H1 (cell line): ENCODE data around the gene NDUFAF3. TPM values are rescaled to one million over a fixed set of nuclear protein-coding genes. Genes with fewer than 3 reads are reported as not detected.

ENCODE experiments used
- CTCF ChIA-PET: fragments of 300-600 bp; sonication (Branson Sonifier 250); formaldehyde crosslinking; loops from one replicate; lab custom pipeline; 2021; ENCODE audit not compliant: partially characterized antibody; lab: Charles Lee
- POLR2A ChIA-PET: fragments of 300-600 bp; sonication (Branson Sonifier 250); formaldehyde crosslinking; loops from one replicate; lab custom pipeline; 2021; ENCODE audit warnings: inconsistent platforms; ENCODE audit not compliant: partially characterized antibody; lab: Charles Lee
- DNase-seq, 2 experiments: peaks; one replicate each; pipeline versions ENCODE4 v3.0.0 to v3.0.0-alpha.2; 2010 to 2022; ENCODE audit warnings: low spot score in 2 of 2, low read depth in 1 of 2, mixed read lengths in 1 of 2
- FAIRE-seq: peaks from 2 replicates; lab custom pipeline; 2011; peaks lifted over from hg19 to GRCh38; lab: Jason Lieb, UNC
- H2AFZ ChIP-seq: 2 replicates; pipeline ENCODE4 v1.8.1; 2012; ENCODE audit warnings: low read length, inconsistent platforms
- H2AK5ac ChIP-seq: 2 replicates; pipeline ENCODE4 v1.6.1; 2013; ENCODE audit warnings: low read depth, low read length
- H2BK120ac ChIP-seq: replicated peaks from 2 replicates; pipeline ENCODE3; 2013; ENCODE audit warnings: low read depth, low read length, inconsistent platforms
- H2BK12ac ChIP-seq: 2 replicates; pipeline ENCODE4 v1.6.1; 2013; ENCODE audit warnings: low read depth, low read length
- H2BK15ac ChIP-seq: 2 replicates; pipeline ENCODE4 v1.6.1; 2013; ENCODE audit warnings: low read length
- H2BK20ac ChIP-seq: 2 replicates; pipeline ENCODE4 v1.6.1; 2013; ENCODE audit warnings: low read length
- H2BK5ac ChIP-seq: 2 replicates; pipeline ENCODE4 v1.6.1; 2013; ENCODE audit warnings: low read depth, low read length
- H3K14ac ChIP-seq: 2 replicates; pipeline ENCODE4 v1.6.1; 2013; ENCODE audit warnings: inconsistent platforms; ENCODE audit not compliant: insufficient read length
- H3K18ac ChIP-seq: 2 replicates; pipeline ENCODE4 v1.6.1; 2013; ENCODE audit warnings: low read length; ENCODE audit errors: extremely low read depth
- H3K23ac ChIP-seq: 2 replicates; pipeline ENCODE4 v1.6.1; 2013; ENCODE audit warnings: inconsistent platforms; ENCODE audit not compliant: insufficient read length
- H3K23me2 ChIP-seq: 2 replicates; pipeline ENCODE4 v1.6.1; 2013; ENCODE audit warnings: low read depth, low read length
- H3K27ac ChIP-seq: 2 replicates; pipeline ENCODE4 v1.6.1; 2011; ENCODE audit warnings: low read depth, low read length, inconsistent platforms
- H3K27me3 ChIP-seq, 4 experiments: replicated peaks in 1 of 4; 1 replicate in 1 of 4; 2 replicates in 3 of 4; pipeline versions ENCODE4 v1.6.1 to v1.8.1; 2011 to 2013; ENCODE audit warnings: low read length in 3 of 4, mild to moderate bottlenecking in 3 of 4, inconsistent platforms in 2 of 4, mixed read lengths in 2 of 4, moderate library complexity in 1 of 4; ENCODE audit not compliant: control insufficient read depth in 3 of 4, insufficient read depth in 3 of 4; ENCODE audit errors: extremely low read depth in 1 of 4
- H3K36me3 ChIP-seq, 4 experiments: 2 replicates each; pipeline versions ENCODE4 v1.6.1 to v1.8.1; 2011 to 2013; ENCODE audit warnings: mild to moderate bottlenecking in 4 of 4, low read length in 3 of 4, moderate library complexity in 2 of 4, control low read depth in 1 of 4, inconsistent platforms in 1 of 4; ENCODE audit not compliant: insufficient read depth in 4 of 4, control insufficient read depth in 2 of 4
- H3K4ac ChIP-seq: replicated peaks from 2 replicates; pipeline ENCODE3; 2013; ENCODE audit warnings: low read length, low read depth, mixed read lengths, inconsistent platforms; ENCODE audit not compliant: insufficient read length
- H3K4me1 ChIP-seq, 4 experiments: replicated peaks in 1 of 4; 1 replicate in 1 of 4; 2 replicates in 3 of 4; pipeline versions ENCODE4 v1.6.1 to v1.8.1; 2011 to 2013; ENCODE audit warnings: low read length in 3 of 4, inconsistent platforms in 2 of 4, mixed read lengths in 1 of 4; ENCODE audit not compliant: insufficient read depth in 4 of 4, control insufficient read depth in 3 of 4
- H3K4me2 ChIP-seq, 2 experiments: 2 replicates each; pipeline versions ENCODE4 v1.6.1 to v1.8.1; 2011 to 2013; ENCODE audit warnings: low read depth in 2 of 2, low read length in 2 of 2, control low read depth in 1 of 2, inconsistent platforms in 1 of 2, mild to moderate bottlenecking in 1 of 2; ENCODE audit not compliant: insufficient read depth in 1 of 2
- H3K4me3 ChIP-seq, 4 experiments: fragments of 200-600, 300-600 bp in 1 of 4; sonication (generic), shearing (Covaris generic), sonication (Bioruptor Twin) in 1 of 4; 2 replicates each; pipeline versions ENCODE4 v1.5.1 to v1.8.1; 2011 to 2016; ENCODE audit warnings: low read length in 4 of 4, low read depth in 3 of 4, control low read depth in 2 of 4, inconsistent platforms in 2 of 4, mild to moderate bottlenecking in 2 of 4, mixed read lengths in 1 of 4, moderate library complexity in 1 of 4; ENCODE audit not compliant: insufficient read depth in 2 of 4; ENCODE audit errors: extremely low read depth in 1 of 4
- H3K56ac ChIP-seq: replicated peaks from 2 replicates; pipeline ENCODE3; 2013; ENCODE audit warnings: low read depth, mild to moderate bottlenecking, mixed read lengths, low read length, inconsistent platforms; ENCODE audit not compliant: insufficient read length
- H3K79me1 ChIP-seq: 2 replicates; pipeline ENCODE4 v1.6.1; 2013; ENCODE audit warnings: low read depth, low read length, control low read depth
- H3K79me2 ChIP-seq, 2 experiments: 2 replicates each; pipeline versions ENCODE4 v1.6.1 to v1.8.1; 2012 to 2013; ENCODE audit warnings: low read length in 2 of 2, mild to moderate bottlenecking in 2 of 2, inconsistent platforms in 1 of 2; ENCODE audit not compliant: insufficient read depth in 2 of 2, control insufficient read depth in 1 of 2
- H3K9ac ChIP-seq, 4 experiments: replicated peaks in 1 of 4; 1 replicate in 1 of 4; 2 replicates in 3 of 4; pipeline versions ENCODE4 v1.6.1 to v1.8.1; 2011 to 2013; ENCODE audit warnings: low read depth in 3 of 4, low read length in 3 of 4, control low read depth in 2 of 4, mild to moderate bottlenecking in 2 of 4, moderate library complexity in 2 of 4, inconsistent platforms in 1 of 4; ENCODE audit errors: extremely low read depth in 1 of 4
- H3K9me3 ChIP-seq, 2 experiments: 2 replicates each; pipeline versions ENCODE4 v1.6.1 to v1.8.1; 2012 to 2013; ENCODE audit warnings: mild to moderate bottlenecking in 2 of 2, moderate library complexity in 2 of 2, control low read depth in 1 of 2, inconsistent platforms in 1 of 2, low read depth in 1 of 2, low read length in 1 of 2, mixed read lengths in 1 of 2; ENCODE audit not compliant: insufficient read depth in 2 of 2
- H4K20me1 ChIP-seq, 2 experiments: replicated peaks in 1 of 2; 2 replicates each; pipeline versions ENCODE3 to v1.8.1; 2011 to 2013; ENCODE audit warnings: inconsistent platforms in 2 of 2, low read length in 2 of 2, mild to moderate bottlenecking in 1 of 2; ENCODE audit not compliant: insufficient read depth in 2 of 2, control insufficient read depth in 1 of 2
- H4K5ac ChIP-seq: 2 replicates; pipeline ENCODE4 v1.6.1; 2013; ENCODE audit warnings: low read length, low read depth, mixed read lengths, inconsistent platforms; ENCODE audit not compliant: insufficient read length
- H4K8ac ChIP-seq: 2 replicates; pipeline ENCODE4 v1.8.0; 2013; ENCODE audit warnings: mild to moderate bottlenecking, moderate library complexity, low read length, inconsistent platforms; ENCODE audit not compliant: insufficient read depth; ENCODE audit errors: extremely low read depth
- H4K91ac ChIP-seq: replicated peaks from 2 replicates; pipeline ENCODE3; 2013; ENCODE audit warnings: low read length, mixed read lengths, inconsistent platforms; ENCODE audit not compliant: insufficient read length
- BRCA1 ChIP-seq: IDR thresholded peaks from 2 replicates; pipeline ENCODE4 v1.6.1; 2012; ENCODE audit warnings: low read depth, low read length, improper control_type of control experiment
- POLR2AphosphoS5 ChIP-seq: IDR thresholded peaks from 2 replicates; pipeline ENCODE4 v1.6.1; 2011; ENCODE audit warnings: low read depth, low read length
- WGBS, 2 experiments: shearing (Covaris generic) in 1 of 2; methylation state at CpG; one replicate each; pipeline versions ENCODE4 v1.1.6 to v1.1.7; 2013 to 2015; ENCODE audit warnings: low lambda C conversion rate in 2 of 2, mixed read lengths in 2 of 2, inconsistent platforms in 1 of 2, low coverage in 1 of 2, missing lambda C conversion rate in 1 of 2; ENCODE audit not compliant: insufficient replicate concordance in 2 of 2, insufficient coverage in 1 of 2, insufficient read length in 1 of 2; ENCODE audit errors: extremely low coverage in 1 of 2, missing lambda C conversion rate in 1 of 2; 5-methylcytosine and 5-hydroxymethylcytosine counted together
- polyA plus RNA-seq, 7 experiments: library from polyadenylated mRNA; depleted of rRNA in 3 of 7; stranded (reverse) in 5 of 7; unstranded in 2 of 7; fragments of >200 nt in 5 of 7; fragments of 200-250 nt in 2 of 7; gene quantifications; 1 replicate in 5 of 7; 2 replicates in 1 of 7; 4 replicates in 1 of 7; pipeline versions ENCODE4 v1.2.1 to v1.2.3, GENCODE V29; 2011 to 2013; ENCODE audit warnings: missing spikeins in 2 of 7, mixed read lengths in 2 of 7
- total RNA-seq: library from RNA; stranded (reverse); fragmentation: NEBNext Ultra II Directional; extraction: Animal tissue kit (Norgen Biotek cat#: 25700); gene quantifications from 2 replicates; pipeline ENCODE4 v1.2.1, GENCODE V29; 2021

NDUFAF3 gene
- total and polyA plus RNA-seq, 2 of the 8 experiments (the other 6 are each of a cell fraction or from before 2014, with no cell fraction given), result 27.8 to 45.5 TPM

GRCh38 chr3:49012441-49013017, 9.4 kb upstream of the NDUFAF3 start:
- peak; percentile 32; the same call in 1 of the 2 replicates for TF ChIP-seq POLR2AphosphoS5
- no peak for TF ChIP-seq BRCA1
- no peak for FAIRE-seq
- Histone ChIP-seq H4K20me1 (peaks cover 43 to 53% of the 10 kb centered on the region in 2 experiments), H3K36me3 (peaks cover 15 to 55% (median 32%) of the 10 kb centered on the region in 4 experiments), H4K5ac (no peak overlapping the region), H4K8ac (no peak overlapping the region), H3K4me2 (no peak overlapping the region; a peak in 1 of 4 replicates), H3K4ac (no peak overlapping the region), H2BK15ac (no peak overlapping the region), H2AFZ (no peak overlapping the region), H3K18ac (no peak overlapping the region), H2BK120ac (no peak overlapping the region), H2BK20ac (no peak overlapping the region), H3K56ac (no peak overlapping the region), H2BK5ac (no peak overlapping the region), H3K79me1 (peaks cover 19% of the 10 kb centered on the region), H3K9ac (no peak overlapping the region), H3K9me3 (no peaks in the 10 kb centered on the region), H3K4me1 (peaks cover 0 to 12% (median 7%) of the 10 kb centered on the region in 4 experiments; a peak in 5 of 7 replicates), H3K4me3 (no peak overlapping the region), H2AK5ac (no peak overlapping the region), H3K27me3 (no peaks in the 10 kb centered on the region), H3K23me2 (peaks cover 9% of the 10 kb centered on the region), H4K91ac (no peak overlapping the region), H3K27ac (no peak overlapping the region), H3K14ac (no peak overlapping the region), H2BK12ac (no peak overlapping the region), H3K79me2 (peaks cover 11 to 58% of the 10 kb centered on the region in 2 experiments), H3K23ac (no peak overlapping the region)
- no peak for DNase-seq
- ChIA-PET CTCF (interaction anchor here (1.2 to 24.3 kb wide), 4 partner anchors 8 to 50 kb away, joined by 3 to 467 read pairs (median 46); partner anchors contain the start of genes NDUFAF3, P4HTM and WDR6), POLR2A (interaction anchor here (0.9 to 38.8 kb wide), 8 partner anchors 0 to 377 kb away, joined by 3 to 1518 read pairs (median 70); partner anchors contain the start of genes DALRD3, IMPDH2, NDUFAF3 and P4HTM)
- WGBS, 2 experiments, result 91% methylated on average over 17 of the region's 17 CpGs; no CpG with 5 or more reads in 1 of the 2 experiments
